GM12891 (cell line): ENCODE data around the gene TMEM184C.

Source experiments
- PAX5 ChIP-seq: IDR thresholded peaks from 2 replicates; pipeline ENCODE4 v1.6.1; 2011; ENCODE audit warnings: low read length, moderate library complexity, mild to moderate bottlenecking; ENCODE audit not compliant: insufficient read depth, severe bottlenecking
- POLR2A ChIP-seq: IDR thresholded peaks from 2 replicates; pipeline ENCODE4 v1.6.1; 2011; ENCODE audit warnings: low read depth, low read length, control low read depth
- POLR2AphosphoS5 ChIP-seq: IDR thresholded peaks from 2 replicates; pipeline ENCODE4 v1.6.1; 2011; ENCODE audit warnings: low read depth, low read length, control low read depth
- POU2F2 ChIP-seq: IDR thresholded peaks from 2 replicates; pipeline ENCODE4 v1.6.1; 2011; ENCODE audit warnings: low read depth, mild to moderate bottlenecking, control low read depth, low read length, moderate library complexity
- SPI1 ChIP-seq: IDR thresholded peaks from 2 replicates; pipeline ENCODE4 v1.6.1; 2011; ENCODE audit warnings: low read depth, low read length, control low read depth
- TAF1 ChIP-seq: IDR thresholded peaks from 2 replicates; pipeline ENCODE4 v1.6.1; 2011; ENCODE audit warnings: low read depth, low read length, control low read depth

GRCh38 chr4:147696866-147697265 is 79.7 kb downstream of the TMEM184C start:
- TF ChIP-seq POLR2A (no peak), POLR2AphosphoS5 (no peak), TAF1 (no peak), POU2F2 (no peak), SPI1 (no peak), PAX5 (no peak)
